ACHN (cell line): ENCODE data around the gene PLCB1.
"Not testable (repeated sequence)": the region's sequence is repeated elsewhere in the genome, so short reads cannot be mapped to it uniquely, and the experiment has no call there.

Experiments used
- DNase-seq: peaks from one replicate; pipeline ENCODE4 v3.0.0-alpha.2; 2015
- in situ Hi-C: cut with HindIII; loops from 2 replicates; pipeline ENCODE4 v1.10.0; 2017; ENCODE audit warnings: low sequenced_read_pairs, low pct_ligation_motif_present, low pct_unique_long_range_greater_than_20kb

PLCB1 gene

GRCh38 chr20:8335495-8336195 is 203.6 kb downstream of the PLCB1 start:
- no peak for DNase-seq
- in situ Hi-C loops: no loop called here

- in situ Hi-C loops: no loop called here
- DNase-seq: no peak
These were observed 207.3 kb downstream of the PLCB1 start for GRCh38 chr20:8339349-8339748.

- no peak for DNase-seq
- in situ Hi-C loops: no loop called here
These were observed 210.3 kb downstream of the PLCB1 start for GRCh38 chr20:8342391-8342790.

GRCh38 chr20:8344106-8344505 is 212.0 kb downstream of the PLCB1 start:
- in situ Hi-C loops: no loop called here
- DNase-seq: no peak

GRCh38 chr20:8344631-8345030 is 212.6 kb downstream of the PLCB1 start:
- in situ Hi-C loops: no loop called here
- DNase-seq: no peak

GRCh38 chr20:8346700-8347270 is 214.7 kb downstream of the PLCB1 start:
- in situ Hi-C loops: no loop called here
- no peak for DNase-seq

- DNase-seq, in situ Hi-C loops: not testable (repeated sequence)
These were observed 218.2 kb downstream of the PLCB1 start for GRCh38 chr20:8350225-8350624.

- in situ Hi-C loops: no loop called here
- DNase-seq: no peak
These were observed 220.4 kb downstream of the PLCB1 start for GRCh38 chr20:8352486-8352885.

- no peak for DNase-seq
- in situ Hi-C loops: no loop called here
These were observed 221.4 kb downstream of the PLCB1 start for GRCh38 chr20:8353512-8353911.

GRCh38 chr20:8355453-8355852 is 223.4 kb downstream of the PLCB1 start:
- in situ Hi-C loops: no loop called here
- DNase-seq: no peak

GRCh38 chr20:8356806-8357205 is 224.7 kb downstream of the PLCB1 start:
- in situ Hi-C loops: no loop called here
- DNase-seq: no peak

- in situ Hi-C loops: no loop called here
- DNase-seq: no peak
These were observed 225.6 kb downstream of the PLCB1 start for GRCh38 chr20:8357703-8358102.

- DNase-seq: no peak
- in situ Hi-C loops: no loop called here
These were observed 228.0 kb downstream of the PLCB1 start for GRCh38 chr20:8360035-8360434.

GRCh38 chr20:8361006-8361652 is 229.1 kb downstream of the PLCB1 start:
- in situ Hi-C loops: no loop called here

GRCh38 chr20:8361779-8362178 is 229.7 kb downstream of the PLCB1 start:
- DNase-seq: no peak
- in situ Hi-C loops: no loop called here

More at GRCh38 chr20:8361006-8361652, 229.1 kb downstream of the PLCB1 start:
- DNase-seq: peak; percentile 1

GRCh38 chr20:8362457-8362856 is 230.4 kb downstream of the PLCB1 start:
- DNase-seq: no peak

GRCh38 chr20:8363970-8364733 is 232.1 kb downstream of the PLCB1 start:
- in situ Hi-C loops: no loop called here
- no peak for DNase-seq

More at GRCh38 chr20:8362457-8362856, 230.4 kb downstream of the PLCB1 start:
- in situ Hi-C loops: no loop called here

GRCh38 chr20:8364734-8365078 is 232.6 kb downstream of the PLCB1 start:
- DNase-seq: no peak
- in situ Hi-C loops: no loop called here

- in situ Hi-C loops: no loop called here
- DNase-seq: no peak
These were observed 233.6 kb downstream of the PLCB1 start for GRCh38 chr20:8365634-8366033.
